ENCODE measurements around the gene CAV3. TPM values are rescaled to one million over a fixed set of nuclear protein-coding genes. Genes with fewer than 3 reads are reported as not detected.

Gene CAV3
- polyA plus RNA-seq, 3 donors, result not detected

GRCh38 chr3:8752832-8753231 lies 19.2 kb downstream of the CAV3 start:
- no peaks in the 10 kb centered on the region for H3K27me3 ChIP-seq (ENCODE audit: control insufficient read depth in 2 of 2, insufficient read depth in 2 of 2, low read length in 2 of 2)
- TF ChIP-seq CTCF (IDR thresholded peaks at IDR 0.05), result no peak
- no peak overlapping the region for H3K9ac ChIP-seq (ENCODE audit: insufficient read depth, low read length, poor library complexity, severe bottlenecking)
- Mint-ChIP-seq H3K4me3 (no peak overlapping the region), H3K36me3 (no peaks in the 10 kb centered on the region), H3K4me1 (no peaks in the 10 kb centered on the region), H3K27me3 (ENCODE audit: low read depth in 3 of 3) (peaks cover 0 to 5% (median 2%) of the 10 kb centered on the region in 3 donors), H3K9me3 (no peaks in the 10 kb centered on the region), H3K27ac (no peak overlapping the region)
- 87% methylated on average over 12 of the region's 14 CpGs for WGBS (ENCODE audit: insufficient coverage)
- H3K4me3 ChIP-seq (replicated peaks in 1 of 3; ENCODE audit: low read depth in 2 of 3, low read length in 3 of 3), result no peak overlapping the region
- H2AFZ ChIP-seq (ENCODE audit: insufficient read depth, low read depth, low read length, poor library complexity, severe bottlenecking), result no peak overlapping the region
- no peak overlapping the region for H3K27ac ChIP-seq (ENCODE audit: low read depth in 1 of 2, low read length in 2 of 2)
- H3K9me3 ChIP-seq (replicated peaks in 1 of 2; ENCODE audit: control insufficient read depth in 1 of 2, insufficient read depth in 1 of 2, low read length in 2 of 2), result no peaks in the 10 kb centered on the region
- H3K79me2 ChIP-seq (ENCODE audit: insufficient read depth, low read length), result no peaks in the 10 kb centered on the region
- H3K4me1 ChIP-seq (ENCODE audit: control insufficient read depth in 1 of 2, insufficient read depth in 2 of 2, low read length in 2 of 2), result no peaks in the 10 kb centered on the region
- intact Hi-C loops (cut with micrococcal nuclease), result no loop called here
- H4K20me1 ChIP-seq (ENCODE audit: insufficient read depth, low read length), result no peaks in the 10 kb centered on the region
- no peak for DNase-seq
- H3K4me2 ChIP-seq (replicated peaks; ENCODE audit: extremely low read depth, low read length, poor library complexity, severe bottlenecking), result no peak overlapping the region
- no peaks in the 10 kb centered on the region for H3K36me3 ChIP-seq (replicated peaks in 1 of 2; ENCODE audit: control insufficient read depth in 1 of 2, insufficient read depth in 2 of 2, low read length in 2 of 2)

GRCh38 chr3:8755097-8755496 lies 21.5 kb downstream of the CAV3 start:
- no peak overlapping the region for H3K4me2 ChIP-seq (replicated peaks; ENCODE audit: extremely low read depth, low read length, poor library complexity, severe bottlenecking)
- no peak for TF ChIP-seq CTCF (IDR thresholded peaks at IDR 0.05)
- Mint-ChIP-seq H3K27ac (no peak overlapping the region), H3K9me3 (no peaks in the 10 kb centered on the region), H3K4me1 (no peaks in the 10 kb centered on the region), H3K4me3 (no peak overlapping the region), H3K27me3 (ENCODE audit: low read depth in 3 of 3) (peaks cover 0 to 5% (median 2%) of the 10 kb centered on the region in 3 donors), H3K36me3 (no peaks in the 10 kb centered on the region)
- no peaks in the 10 kb centered on the region for H3K36me3 ChIP-seq (replicated peaks in 1 of 2; ENCODE audit: control insufficient read depth in 1 of 2, insufficient read depth in 2 of 2, low read length in 2 of 2)
- no peak overlapping the region for H2AFZ ChIP-seq (ENCODE audit: insufficient read depth, low read depth, low read length, poor library complexity, severe bottlenecking)
- H3K4me1 ChIP-seq (ENCODE audit: control insufficient read depth in 1 of 2, insufficient read depth in 2 of 2, low read length in 2 of 2), result no peaks in the 10 kb centered on the region
- no peaks in the 10 kb centered on the region for H3K9me3 ChIP-seq (replicated peaks in 1 of 2; ENCODE audit: control insufficient read depth in 1 of 2, insufficient read depth in 1 of 2, low read length in 2 of 2)
- DNase-seq, result no peak
- no peak overlapping the region for H3K9ac ChIP-seq (ENCODE audit: insufficient read depth, low read length, poor library complexity, severe bottlenecking)
- no peaks in the 10 kb centered on the region for H3K27me3 ChIP-seq (ENCODE audit: control insufficient read depth in 2 of 2, insufficient read depth in 2 of 2, low read length in 2 of 2)
- no peaks in the 10 kb centered on the region for H3K79me2 ChIP-seq (ENCODE audit: insufficient read depth, low read length)
- no peak overlapping the region for H3K27ac ChIP-seq (ENCODE audit: low read depth in 1 of 2, low read length in 2 of 2)
- H3K4me3 ChIP-seq (replicated peaks in 1 of 3; ENCODE audit: low read depth in 2 of 3, low read length in 3 of 3), result no peak overlapping the region
- no CpG with 5 or more reads among the region's 3 CpGs for WGBS (ENCODE audit: insufficient coverage)
- no peaks in the 10 kb centered on the region for H4K20me1 ChIP-seq (ENCODE audit: insufficient read depth, low read length)
- intact Hi-C loops (cut with micrococcal nuclease), result no loop called here

Data from CD14-positive monocyte (primary cell).